ENCODE data around the gene RGL1.

RGL1 gene

DNA sequence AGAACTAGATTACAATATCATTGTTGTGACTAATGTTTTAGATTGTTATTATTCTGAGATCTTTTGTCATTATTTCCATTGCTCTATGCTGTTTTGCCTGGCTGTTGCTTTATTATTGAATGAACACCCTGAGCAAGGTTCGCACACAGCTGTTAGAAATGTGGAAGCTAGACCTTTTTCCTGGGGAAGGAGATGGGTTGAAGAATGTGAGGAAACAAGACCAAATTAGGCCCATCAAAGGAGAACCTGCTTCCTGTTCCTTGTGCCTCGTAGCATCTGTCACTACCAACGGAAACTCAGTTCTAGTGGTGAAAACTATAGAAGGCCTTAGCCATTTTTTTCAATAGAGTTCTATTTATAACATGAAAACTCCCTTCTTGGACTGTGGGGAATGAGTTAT lies 68.7 kb downstream of the RGL1 start:
- in situ Hi-C loops (cut with HindIII; ENCODE audit: low sequenced_read_pairs): no loop called here
- no peak for DNase-seq (ENCODE audit: low read depth)
- TF ChIP-seq CTCF (IDR thresholded peaks at IDR 0.05; ENCODE audit: low read depth, low read length, missing control alignments): no peak
- no peak overlapping the region for H3K4me3 ChIP-seq (ENCODE audit: low read depth, low read length)

GRCh38 chr1:183876309-183876708 lies 71.4 kb downstream of the RGL1 start:
- TF ChIP-seq CTCF (IDR thresholded peaks at IDR 0.05; ENCODE audit: low read depth, low read length, missing control alignments): no peak
- DNase-seq (ENCODE audit: low read depth): no peak
- no peak overlapping the region for H3K4me3 ChIP-seq (ENCODE audit: low read depth, low read length)
- in situ Hi-C loops (cut with HindIII; ENCODE audit: low sequenced_read_pairs): no loop called here

DNA sequence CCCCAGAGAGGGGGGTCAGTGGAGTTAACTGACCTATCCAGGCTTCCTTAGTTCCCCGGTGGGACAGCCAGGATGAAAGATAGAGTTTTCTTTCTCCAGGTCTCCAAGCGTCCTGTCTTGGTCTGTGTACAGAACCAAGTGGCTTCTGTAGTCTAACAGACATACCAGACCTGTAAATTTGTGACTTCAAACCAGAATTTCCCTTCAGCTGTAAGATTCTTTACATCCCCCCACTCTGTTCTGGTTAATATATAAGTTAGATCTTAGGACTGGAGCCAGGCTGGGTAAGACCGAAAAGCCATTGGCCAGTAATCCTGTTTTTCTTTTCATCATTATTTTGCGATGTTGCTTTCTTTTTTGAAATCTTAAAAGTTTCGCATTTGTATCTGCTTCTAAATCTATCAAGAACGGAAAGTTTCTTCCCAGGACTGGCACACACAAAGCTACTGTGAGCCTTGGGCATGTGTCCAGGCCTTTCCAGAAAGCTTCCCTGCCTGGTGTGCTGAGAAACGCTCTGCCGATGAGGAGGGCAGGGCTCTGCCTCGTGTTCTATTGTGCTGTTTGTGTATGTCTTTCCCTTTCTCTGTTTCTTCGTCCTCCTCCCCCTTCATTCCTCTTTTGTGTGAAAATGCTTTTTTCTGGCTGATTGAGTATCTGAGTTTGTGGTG lies 72.3 kb downstream of the RGL1 start:
- H3K4me3 ChIP-seq (ENCODE audit: low read depth, low read length): no peak overlapping the region
- in situ Hi-C loops (cut with HindIII; ENCODE audit: low sequenced_read_pairs): no loop called here
- DNase-seq (ENCODE audit: low read depth): peak; percentile 50
- TF ChIP-seq CTCF (IDR thresholded peaks at IDR 0.05; ENCODE audit: low read depth, low read length, missing control alignments): no peak

- in situ Hi-C loops (cut with HindIII; ENCODE audit: low sequenced_read_pairs): no loop called here
- H3K4me3 ChIP-seq (ENCODE audit: low read depth, low read length): no peak overlapping the region
- no peak for DNase-seq (ENCODE audit: low read depth)
- TF ChIP-seq CTCF (IDR thresholded peaks at IDR 0.05; ENCODE audit: low read depth, low read length, missing control alignments): no peak
Measured at GRCh38 chr1:183879494-183879893, 74.6 kb downstream of the RGL1 start.

DNA sequence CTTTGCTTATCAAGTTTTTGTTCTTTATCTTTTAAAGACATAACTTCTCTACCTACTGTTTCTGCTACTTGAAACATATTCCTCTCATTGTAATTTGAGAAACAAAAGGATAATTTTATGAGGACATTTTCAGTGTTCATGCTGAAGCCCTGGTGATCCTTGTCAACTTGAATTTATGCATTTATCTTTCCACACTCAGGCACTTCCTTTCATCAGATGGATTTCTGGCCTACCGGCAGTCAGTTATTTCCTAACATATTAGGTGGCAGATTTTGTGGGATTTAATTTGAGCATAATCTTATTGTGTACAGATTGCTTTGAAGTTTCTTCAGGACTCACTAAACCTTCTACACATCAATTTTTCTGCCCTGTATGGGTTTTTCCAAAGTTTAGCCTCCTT lies 75.0 kb downstream of the RGL1 start:
- DNase-seq (ENCODE audit: low read depth): no peak
- in situ Hi-C loops (cut with HindIII; ENCODE audit: low sequenced_read_pairs): no loop called here
- H3K4me3 ChIP-seq (ENCODE audit: low read depth, low read length): no peak overlapping the region
- TF ChIP-seq CTCF (IDR thresholded peaks at IDR 0.05; ENCODE audit: low read depth, low read length, missing control alignments): no peak

DNA sequence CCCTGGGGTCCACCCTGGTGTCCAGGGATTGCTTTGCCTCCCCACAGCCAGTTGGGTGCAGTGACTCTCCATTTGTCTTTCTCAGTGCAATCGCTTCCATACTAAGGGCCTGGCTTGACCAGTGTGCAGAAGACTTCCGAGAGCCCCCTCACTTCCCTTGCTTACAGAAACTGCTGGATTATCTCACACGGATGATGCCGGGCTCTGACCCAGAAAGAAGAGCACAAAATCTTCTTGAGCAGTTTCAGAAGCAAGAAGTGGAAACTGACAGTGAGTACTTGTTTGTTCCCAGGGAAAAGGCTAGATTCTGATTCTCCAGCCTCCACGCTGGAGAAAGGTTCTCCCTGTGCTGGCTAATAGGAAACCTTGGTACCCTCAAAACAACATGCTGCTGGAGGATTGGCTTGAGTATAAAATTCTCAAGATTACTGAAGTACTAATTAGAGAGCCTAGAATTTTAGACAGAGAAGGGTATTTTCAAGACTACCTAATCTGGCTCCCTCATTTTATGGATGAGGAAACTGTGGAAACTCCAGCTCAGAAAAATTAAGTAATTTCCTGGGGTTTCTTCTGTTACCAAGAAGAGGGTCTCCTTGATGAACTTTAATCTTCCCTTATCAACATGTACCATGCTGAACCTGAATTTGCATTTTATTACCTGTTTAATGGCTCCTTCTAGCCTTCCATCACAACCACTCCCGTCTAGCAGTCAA lies 75.8 kb downstream of the RGL1 start:
- no peak for TF ChIP-seq CTCF (IDR thresholded peaks at IDR 0.05; ENCODE audit: low read depth, low read length, missing control alignments)
- no peak overlapping the region for H3K4me3 ChIP-seq (ENCODE audit: low read depth, low read length)
- no peak for DNase-seq (ENCODE audit: low read depth)
- in situ Hi-C loops (cut with HindIII; ENCODE audit: low sequenced_read_pairs): no loop called here
